Endodermal cell (in vitro differentiated cells): ENCODE data around the gene GSTM4. TPM values are rescaled to one million over a fixed set of nuclear protein-coding genes. Genes with fewer than 3 reads are reported as not detected.
"Not testable (repeated sequence)": the region's sequence is repeated elsewhere in the genome, so short reads cannot be mapped to it uniquely, and the experiment has no call there.

Experiments
- DNase-seq: peaks from one replicate; pipeline ENCODE4 v3.0.0-alpha.2; 2017
- H3K27ac ChIP-seq: 2 replicates; pipeline ENCODE4 v1.5.1; 2013; ENCODE audit warnings: mild to moderate bottlenecking, low read depth, low read length, moderate library complexity
- H3K27me3 ChIP-seq: 2 replicates; pipeline ENCODE4 v1.6.1; 2013; ENCODE audit warnings: mild to moderate bottlenecking, low read length, moderate library complexity; ENCODE audit not compliant: insufficient read depth, control insufficient read depth, poor library complexity, severe bottlenecking
- H3K36me3 ChIP-seq: 2 replicates; pipeline ENCODE4 v1.7.0; 2013; ENCODE audit warnings: mild to moderate bottlenecking, low read length, moderate library complexity; ENCODE audit not compliant: control insufficient read depth, insufficient read depth
- H3K4me1 ChIP-seq: one replicate; pipeline ENCODE4 v1.7.0; 2013; ENCODE audit warnings: low read length; ENCODE audit not compliant: control insufficient read depth, insufficient read depth
- H3K4me3 ChIP-seq: 2 replicates; pipeline ENCODE4 v1.5.1; 2013; ENCODE audit warnings: mild to moderate bottlenecking, low read length, moderate library complexity
- H3K9ac ChIP-seq: 2 replicates; pipeline ENCODE4 v1.6.1; 2013; ENCODE audit warnings: mild to moderate bottlenecking, low read length, moderate library complexity; ENCODE audit not compliant: poor library complexity, severe bottlenecking; ENCODE audit errors: extremely low read depth
- H3K9me3 ChIP-seq: 2 replicates; pipeline ENCODE4 v1.6.1; 2013; ENCODE audit warnings: mild to moderate bottlenecking, low read length, moderate library complexity; ENCODE audit not compliant: control insufficient read depth
- H3K27ac Mint-ChIP-seq: 2 replicates; pipeline ENCODE4 v1.8.0; 2020; ENCODE audit warnings: mixed read lengths
- H3K27me3 Mint-ChIP-seq: 2 replicates; pipeline ENCODE4 v1.8.0; 2021; ENCODE audit warnings: mild to moderate bottlenecking, mixed read lengths; ENCODE audit not compliant: insufficient read depth
- H3K36me3 Mint-ChIP-seq: 2 replicates; pipeline ENCODE4 v1.8.0; 2020; ENCODE audit warnings: low read depth, mixed read lengths
- H3K4me1 Mint-ChIP-seq: 2 replicates; pipeline ENCODE4 v1.8.0; 2020; ENCODE audit warnings: mixed read lengths
- H3K4me3 Mint-ChIP-seq: 2 replicates; pipeline ENCODE4 v1.8.0; 2020; ENCODE audit warnings: mild to moderate bottlenecking, moderate library complexity, mixed read lengths
- H3K9me3 Mint-ChIP-seq: 2 replicates; pipeline ENCODE4 v1.8.0; 2020; ENCODE audit warnings: mild to moderate bottlenecking, mixed read lengths
- WGBS, 2 experiments: methylation state at CpG; one replicate each; pipeline versions ENCODE4 v1.1.5 to v1.1.7; 2013; ENCODE audit warnings: missing lambda C conversion rate in 2 of 2, mixed read lengths in 1 of 2; ENCODE audit not compliant: insufficient coverage in 1 of 2, insufficient read length in 1 of 2; 5-methylcytosine and 5-hydroxymethylcytosine counted together
- total RNA-seq, 2 donors: library from RNA; stranded (reverse); fragmentation: NEBNext Ultra II Directional in 1 of 2; extraction: Animal tissue kit (Norgen Biotek cat#: 25700) in 1 of 2; gene quantifications; 2 replicates in 1 of 2; 3 replicates in 1 of 2; pipeline ENCODE4 v1.2.1, GENCODE V29; 2021
- TF ChIP-seq, protein P1 (sequence below): fragments of 200-600 bp; sonication (generic); conservative IDR thresholded peaks from 2 replicates; pipeline ENCODE4 v1.5.0; 2021; ENCODE audit warnings: antibody characterized with exemption, mild to moderate bottlenecking

The GSTM4 gene
- total RNA-seq, 2 donors from 2014 or later, result 20.1 to 28.5 TPM

DNA sequence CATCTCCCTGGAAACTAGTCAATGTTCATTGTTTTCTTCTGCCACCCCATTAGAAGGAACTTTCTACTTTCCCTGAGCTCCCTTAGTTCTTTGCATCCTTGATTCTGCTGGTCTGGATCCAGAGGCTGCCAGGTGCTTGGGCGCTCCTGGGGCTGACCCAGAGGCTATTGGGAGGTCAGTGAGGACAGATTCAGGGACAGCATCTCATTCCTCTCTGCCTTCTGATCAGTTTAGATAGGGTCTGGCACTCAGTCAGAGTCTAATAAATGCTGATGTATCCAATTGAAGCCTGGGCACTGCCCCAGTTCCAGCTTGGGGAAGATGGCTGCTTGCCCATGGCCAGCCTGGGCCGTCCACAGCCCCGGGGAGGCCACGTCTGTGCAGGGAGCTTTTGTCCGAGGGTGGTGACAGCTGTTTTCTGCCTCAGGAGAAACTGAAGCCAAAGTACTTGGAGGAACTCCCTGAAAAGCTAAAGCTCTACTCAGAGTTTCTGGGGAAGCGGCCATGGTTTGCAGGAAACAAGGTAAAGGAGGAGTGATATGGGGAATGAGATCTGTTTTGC, 34.0 kb downstream of the GSTM4 start:
- no peaks in the 10 kb centered on the region for H3K4me1 Mint-ChIP-seq
- H3K36me3 Mint-ChIP-seq, result no peaks in the 10 kb centered on the region
- Histone ChIP-seq H3K27ac (no peak overlapping the region), H3K27me3 (no peaks in the 10 kb centered on the region), H3K9me3 (no peaks in the 10 kb centered on the region), H3K36me3 (no peaks in the 10 kb centered on the region), H3K4me1 (no peaks in the 10 kb centered on the region), H3K9ac (no peak overlapping the region), H3K4me3 (no peak overlapping the region)
- H3K4me3 Mint-ChIP-seq, result no peak overlapping the region
- no peaks in the 10 kb centered on the region for H3K27me3 Mint-ChIP-seq
- DNase-seq, result no peak
- no peak overlapping the region for H3K27ac Mint-ChIP-seq
- TF ChIP-seq, protein P1, sequence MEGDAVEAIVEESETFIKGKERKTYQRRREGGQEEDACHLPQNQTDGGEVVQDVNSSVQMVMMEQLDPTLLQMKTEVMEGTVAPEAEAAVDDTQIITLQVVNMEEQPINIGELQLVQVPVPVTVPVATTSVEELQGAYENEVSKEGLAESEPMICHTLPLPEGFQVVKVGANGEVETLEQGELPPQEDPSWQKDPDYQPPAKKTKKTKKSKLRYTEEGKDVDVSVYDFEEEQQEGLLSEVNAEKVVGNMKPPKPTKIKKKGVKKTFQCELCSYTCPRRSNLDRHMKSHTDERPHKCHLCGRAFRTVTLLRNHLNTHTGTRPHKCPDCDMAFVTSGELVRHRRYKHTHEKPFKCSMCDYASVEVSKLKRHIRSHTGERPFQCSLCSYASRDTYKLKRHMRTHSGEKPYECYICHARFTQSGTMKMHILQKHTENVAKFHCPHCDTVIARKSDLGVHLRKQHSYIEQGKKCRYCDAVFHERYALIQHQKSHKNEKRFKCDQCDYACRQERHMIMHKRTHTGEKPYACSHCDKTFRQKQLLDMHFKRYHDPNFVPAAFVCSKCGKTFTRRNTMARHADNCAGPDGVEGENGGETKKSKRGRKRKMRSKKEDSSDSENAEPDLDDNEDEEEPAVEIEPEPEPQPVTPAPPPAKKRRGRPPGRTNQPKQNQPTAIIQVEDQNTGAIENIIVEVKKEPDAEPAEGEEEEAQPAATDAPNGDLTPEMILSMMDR, result no peak
- peaks cover 3% of the 10 kb centered on the region for H3K9me3 Mint-ChIP-seq
- no CpG with 5 or more reads among the region's 6 CpGs for WGBS, 2 experiments

- Histone ChIP-seq H3K9me3 (no peaks in the 10 kb centered on the region), H3K27ac (no peak overlapping the region), H3K9ac (no peak overlapping the region), H3K4me1 (no peaks in the 10 kb centered on the region), H3K27me3 (no peaks in the 10 kb centered on the region), H3K4me3 (no peak overlapping the region), H3K36me3 (no peaks in the 10 kb centered on the region)
- TF ChIP-seq, protein P1, result no peak
- no peaks in the 10 kb centered on the region for H3K27me3 Mint-ChIP-seq
- no peak overlapping the region for H3K4me3 Mint-ChIP-seq
- H3K9me3 Mint-ChIP-seq, result no peaks in the 10 kb centered on the region
- WGBS, 2 experiments, result no CpG with 5 or more reads among the region's 6 CpGs
- H3K4me1 Mint-ChIP-seq, result no peaks in the 10 kb centered on the region
- no peak for DNase-seq
- no peak overlapping the region for H3K27ac Mint-ChIP-seq
- H3K36me3 Mint-ChIP-seq, result no peaks in the 10 kb centered on the region
Observed at GRCh38 chr1:109691759-109692158, 35.9 kb downstream of the GSTM4 start.

GRCh38 chr1:109694400-109694799, 38.5 kb downstream of the GSTM4 start:
- whole genome bisulfite sequencing, 2 experiments, result no CpG with 5 or more reads among the region's 5 CpGs
- not testable (repeated sequence) for H3K4me1 ChIP-seq, H3K36me3 ChIP-seq, H3K27me3 ChIP-seq, H3K4me3 ChIP-seq, H3K27ac ChIP-seq, H3K36me3 Mint-ChIP-seq, H3K9me3 ChIP-seq, H3K9ac ChIP-seq, H3K27me3 Mint-ChIP-seq, DNase-seq, H3K27ac Mint-ChIP-seq, H3K4me3 Mint-ChIP-seq, H3K4me1 Mint-ChIP-seq, H3K9me3 Mint-ChIP-seq

DNA sequence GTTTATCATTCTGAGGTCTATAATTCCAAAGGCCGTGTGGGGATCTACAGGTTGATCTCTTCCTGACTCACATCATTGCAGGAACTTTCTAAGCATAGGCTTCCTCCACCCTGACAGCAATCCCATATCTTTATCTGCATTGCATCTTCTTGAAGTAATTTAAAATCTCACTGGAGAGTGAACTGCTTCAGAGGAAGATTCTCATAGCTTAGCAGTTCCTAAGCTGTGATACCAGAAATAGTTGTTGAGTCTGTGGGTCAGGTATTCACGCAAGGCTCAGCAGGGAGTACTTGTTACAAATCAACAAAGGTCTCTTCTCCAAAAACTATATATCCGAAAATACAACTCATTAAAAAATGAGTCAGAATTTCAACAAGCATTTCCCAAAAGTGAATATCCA, 39.2 kb downstream of the GSTM4 start:
- not testable (repeated sequence) for H3K9me3 ChIP-seq, H3K27me3 ChIP-seq, H3K4me1 ChIP-seq, H3K9ac ChIP-seq, H3K27me3 Mint-ChIP-seq, H3K9me3 Mint-ChIP-seq, DNase-seq, H3K36me3 ChIP-seq, H3K4me3 Mint-ChIP-seq, H3K36me3 Mint-ChIP-seq, H3K4me3 ChIP-seq, H3K27ac ChIP-seq, H3K4me1 Mint-ChIP-seq, H3K27ac Mint-ChIP-seq
- no CpG with 5 or more reads among the region's 3 CpGs for WGBS, 2 experiments
